Breast epithelium (tissue), 4 donors: ENCODE measurements around the gene SNX24. TPM values are rescaled to one million over a fixed set of nuclear protein-coding genes. Genes with fewer than 3 reads are reported as not detected.

Source experiments
- DNase-seq, 2 donors: peaks; one replicate each; pipeline ENCODE4 v3.0.0-alpha.2; 2019; ENCODE audit warnings: low spot score in 2 of 2
- H3K27ac ChIP-seq, 2 donors: fragments of 200-600 bp; sonication (generic) in 1 of 2; one replicate each; pipeline ENCODE4 v1.5.1; 2016 to 2019; ENCODE audit warnings: mild to moderate bottlenecking in 1 of 2
- H3K27me3 ChIP-seq, 2 donors: fragments of 200-600 bp; sonication (generic) in 1 of 2; one replicate each; pipeline versions ENCODE4 v1.5.1 to v1.6.0; 2017 to 2019; ENCODE audit warnings: control low read depth in 1 of 2, mild to moderate bottlenecking in 1 of 2
- H3K36me3 ChIP-seq: fragments of 200-600 bp; one replicate; pipeline ENCODE4 v1.5.1; 2019
- H3K4me1 ChIP-seq, 2 donors: fragments of 200-600 bp; sonication (generic); one replicate each; pipeline ENCODE4 v1.5.1; 2016 to 2019; ENCODE audit warnings: control low read depth in 1 of 2
- H3K4me3 ChIP-seq, 3 donors: fragments of 200-600 bp; sonication (generic); 1 replicate in 2 of 3; 2 replicates in 1 of 3; pipeline ENCODE4 v1.5.1; 2016 to 2019; ENCODE audit warnings: mild to moderate bottlenecking in 3 of 3, moderate library complexity in 2 of 3
- H3K9me3 ChIP-seq, 2 donors: fragments of 200-600 bp; sonication (generic) in 1 of 2; one replicate each; pipeline ENCODE4 v1.5.1; 2016 to 2019; ENCODE audit warnings: control low read depth in 1 of 2
- POLR2A ChIP-seq: fragments of 450-650 bp; IDR thresholded peaks from one replicate; pipeline ENCODE4 v1.6.1; 2016; ENCODE audit warnings: antibody characterized with exemption, mild to moderate bottlenecking, moderate library complexity
- POLR2AphosphoS5 ChIP-seq, 3 donors: sonication (generic); formaldehyde crosslinking; IDR thresholded peaks; one replicate each; pipeline ENCODE4 v1.6.1; 2017; ENCODE audit warnings: antibody characterized with exemption in 3 of 3
- intact Hi-C: fragments of 100-400 bp; cut with DNase I; formaldehyde crosslinking; loops from one replicate; pipeline ENCODE4 v1.15.1; 2023; ENCODE audit warnings: low total_unique reads
- total RNA-seq, 3 donors: library from RNA; depleted of rRNA; stranded (reverse); fragments of >200 nt; gene quantifications; one replicate each; pipeline ENCODE4 v1.1.0, GENCODE V29; 2016
- TF ChIP-seq, protein P1 (sequence below), 3 donors: fragments of 450-650 bp; IDR thresholded peaks; one replicate each; pipeline ENCODE4 v1.5.1; 2016 to 2017; ENCODE audit warnings: antibody characterized with exemption in 3 of 3, mild to moderate bottlenecking in 3 of 3, moderate library complexity in 3 of 3

SNX24 gene
- total RNA-seq, 3 donors from 2014 or later: 13.1 to 18.4 (median 15.4) TPM

GRCh38 chr5:122951658-122952057 lies 106.2 kb downstream of the SNX24 start:
- no peaks in the 10 kb centered on the region for H3K9me3 ChIP-seq
- TF ChIP-seq POLR2AphosphoS5 (IDR thresholded peaks at IDR 0.05) (no peak), POLR2A (no peak)
- TF ChIP-seq, protein P1, sequence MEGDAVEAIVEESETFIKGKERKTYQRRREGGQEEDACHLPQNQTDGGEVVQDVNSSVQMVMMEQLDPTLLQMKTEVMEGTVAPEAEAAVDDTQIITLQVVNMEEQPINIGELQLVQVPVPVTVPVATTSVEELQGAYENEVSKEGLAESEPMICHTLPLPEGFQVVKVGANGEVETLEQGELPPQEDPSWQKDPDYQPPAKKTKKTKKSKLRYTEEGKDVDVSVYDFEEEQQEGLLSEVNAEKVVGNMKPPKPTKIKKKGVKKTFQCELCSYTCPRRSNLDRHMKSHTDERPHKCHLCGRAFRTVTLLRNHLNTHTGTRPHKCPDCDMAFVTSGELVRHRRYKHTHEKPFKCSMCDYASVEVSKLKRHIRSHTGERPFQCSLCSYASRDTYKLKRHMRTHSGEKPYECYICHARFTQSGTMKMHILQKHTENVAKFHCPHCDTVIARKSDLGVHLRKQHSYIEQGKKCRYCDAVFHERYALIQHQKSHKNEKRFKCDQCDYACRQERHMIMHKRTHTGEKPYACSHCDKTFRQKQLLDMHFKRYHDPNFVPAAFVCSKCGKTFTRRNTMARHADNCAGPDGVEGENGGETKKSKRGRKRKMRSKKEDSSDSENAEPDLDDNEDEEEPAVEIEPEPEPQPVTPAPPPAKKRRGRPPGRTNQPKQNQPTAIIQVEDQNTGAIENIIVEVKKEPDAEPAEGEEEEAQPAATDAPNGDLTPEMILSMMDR (IDR thresholded peaks at IDR 0.05): no peak
- no peak overlapping the region for H3K27ac ChIP-seq
- intact Hi-C loops: no loop called here
- no peaks in the 10 kb centered on the region for H3K4me1 ChIP-seq
- no peaks in the 10 kb centered on the region for H3K36me3 ChIP-seq
- no peaks in the 10 kb centered on the region for H3K27me3 ChIP-seq
- DNase-seq: no peak
- H3K4me3 ChIP-seq: no peak overlapping the region

DNA sequence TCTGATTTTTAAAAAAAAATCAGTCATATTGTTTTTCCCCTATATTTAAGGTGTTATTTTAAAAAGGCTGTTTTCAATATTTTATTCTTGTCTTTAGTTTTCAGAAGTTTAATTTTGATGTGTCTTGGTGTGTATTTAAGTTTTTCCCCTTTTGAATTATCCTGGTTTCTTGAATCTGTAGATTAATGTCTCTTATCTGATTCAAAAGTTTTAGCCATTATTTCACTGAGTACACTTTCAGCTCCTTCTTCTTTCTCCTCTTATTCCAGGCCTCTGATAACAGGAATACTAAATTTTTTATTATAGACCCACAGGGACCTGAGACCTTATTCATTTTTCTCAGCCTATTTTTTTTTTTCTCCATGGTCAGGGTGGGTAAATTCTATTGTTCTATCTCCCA lies 109.3 kb downstream of the SNX24 start:
- Histone ChIP-seq H3K9me3 (peaks cover 0 to 4% of the 10 kb centered on the region in 2 donors), H3K36me3 (no peaks in the 10 kb centered on the region), H3K27ac (no peak overlapping the region), H3K4me3 (no peak overlapping the region), H3K27me3 (no peaks in the 10 kb centered on the region), H3K4me1 (no peaks in the 10 kb centered on the region)
- intact Hi-C loops: no loop called here
- TF ChIP-seq POLR2A (no peak), POLR2AphosphoS5 (IDR thresholded peaks at IDR 0.05) (no peak)
- TF ChIP-seq, protein P1 (IDR thresholded peaks at IDR 0.05): no peak
- no peak for DNase-seq

DNA sequence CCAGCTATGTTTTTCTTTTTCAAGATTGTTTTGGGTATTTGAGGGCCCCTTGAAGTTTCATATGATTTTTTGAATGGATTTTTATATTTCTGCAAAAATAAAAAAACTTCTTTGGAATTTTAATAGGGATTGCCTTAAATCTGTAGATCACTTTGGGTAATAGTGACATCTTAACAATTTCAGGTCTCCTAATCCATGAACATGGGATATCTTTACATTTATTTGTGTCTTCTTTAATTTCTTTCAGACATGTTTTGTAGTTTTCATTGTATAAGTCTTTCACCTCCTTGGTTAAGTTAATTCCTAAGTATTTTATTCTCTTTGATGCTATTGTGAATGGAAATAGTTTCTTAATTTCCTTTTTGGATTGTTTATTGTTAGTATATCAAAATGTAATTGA lies 112.0 kb downstream of the SNX24 start:
- no peaks in the 10 kb centered on the region for H3K4me1 ChIP-seq
- intact Hi-C loops: no loop called here

DNA sequence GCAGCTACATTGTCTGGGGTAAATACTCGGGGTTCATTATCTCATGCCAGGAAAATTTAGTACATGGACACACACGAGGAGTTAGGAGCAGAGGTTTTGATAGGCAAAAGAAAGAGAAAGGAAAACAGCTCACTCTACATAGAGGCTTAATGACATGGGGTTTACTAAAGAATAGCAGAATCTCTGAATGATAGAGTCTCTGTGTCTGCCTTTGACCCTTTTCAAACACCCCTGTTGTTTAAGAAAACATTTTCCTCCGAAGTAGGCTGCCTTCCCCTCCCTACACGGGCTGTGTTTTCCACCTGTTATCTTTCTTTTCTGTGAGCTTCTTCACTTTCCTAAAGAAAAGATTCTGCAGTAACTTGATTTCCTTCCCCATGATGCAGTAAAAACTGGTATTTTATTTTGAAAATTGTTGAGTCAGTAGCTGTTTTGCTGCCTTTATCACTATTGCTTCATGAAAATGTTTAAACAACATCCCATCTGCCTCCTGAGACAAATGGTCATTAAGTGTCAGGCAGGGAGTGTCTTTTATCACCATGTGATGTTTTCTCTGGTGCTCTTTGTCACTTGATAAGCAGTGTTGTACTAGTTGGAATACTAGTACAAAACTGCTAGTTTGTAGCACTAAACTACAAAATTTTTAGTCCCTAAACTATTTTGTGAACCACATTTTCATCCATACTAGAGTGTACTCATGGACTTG lies 114.5 kb downstream of the SNX24 start:
- intact Hi-C loops: no loop called here

More for the DNA sequence above, 112.0 kb downstream of the SNX24 start:
- peaks cover 0 to 4% of the 10 kb centered on the region in 2 donors for H3K9me3 ChIP-seq
- H3K27ac ChIP-seq: no peak overlapping the region
- H3K4me3 ChIP-seq: no peak overlapping the region
- H3K36me3 ChIP-seq: no peaks in the 10 kb centered on the region
- no peak for DNase-seq
- TF ChIP-seq, protein P1 (IDR thresholded peaks at IDR 0.05): no peak
- TF ChIP-seq POLR2AphosphoS5 (IDR thresholded peaks at IDR 0.05) (no peak), POLR2A (no peak)
- no peaks in the 10 kb centered on the region for H3K27me3 ChIP-seq

DNA sequence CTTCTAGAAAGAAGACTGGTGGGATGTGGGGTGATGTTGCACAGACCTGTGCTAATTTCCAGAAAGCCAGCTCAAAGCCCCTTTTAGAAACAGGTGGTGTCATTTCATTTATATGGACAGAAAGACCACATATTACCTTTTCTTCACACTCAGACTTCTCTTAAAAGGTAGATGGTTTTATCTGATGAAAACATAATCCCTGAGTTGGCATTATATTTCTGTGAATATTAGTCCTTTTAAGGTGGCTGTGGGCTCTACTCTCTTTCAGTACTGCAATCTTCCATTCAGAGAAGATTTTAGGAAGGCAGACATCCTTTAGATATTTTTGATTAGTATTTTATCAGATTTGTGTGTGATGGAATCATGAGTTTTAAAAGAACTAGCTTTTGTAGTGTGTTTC lies 117.9 kb downstream of the SNX24 start:
- Histone ChIP-seq H3K9me3 (no peaks in the 10 kb centered on the region), H3K27ac (no peak overlapping the region), H3K4me1 (no peaks in the 10 kb centered on the region), H3K4me3 (no peak overlapping the region), H3K27me3 (no peaks in the 10 kb centered on the region), H3K36me3 (no peaks in the 10 kb centered on the region)
- no peak for DNase-seq
- intact Hi-C loops: no loop called here
- TF ChIP-seq POLR2AphosphoS5 (IDR thresholded peaks at IDR 0.05) (no peak), POLR2A (no peak)
- TF ChIP-seq, protein P1 (IDR thresholded peaks at IDR 0.05): no peak

More for the DNA sequence above, 114.5 kb downstream of the SNX24 start:
- H3K4me3 ChIP-seq: no peak overlapping the region
- no peak for DNase-seq
- H3K27me3 ChIP-seq: no peaks in the 10 kb centered on the region
- no peak for TF ChIP-seq POLR2AphosphoS5 (IDR thresholded peaks at IDR 0.05)
- TF ChIP-seq, protein P1 (IDR thresholded peaks at IDR 0.05): no peak
- no peak for TF ChIP-seq POLR2A
- no peak overlapping the region for H3K27ac ChIP-seq
- H3K9me3 ChIP-seq: peaks cover 0 to 4% of the 10 kb centered on the region in 2 donors
- H3K36me3 ChIP-seq: no peaks in the 10 kb centered on the region
- H3K4me1 ChIP-seq: no peaks in the 10 kb centered on the region
